Ovary (tissue), 3 donors: ENCODE data around the gene GATAD2A.

ENCODE experiments used
- EP300 ChIP-seq: sonication (generic); formaldehyde crosslinking; IDR thresholded peaks from one replicate; pipeline ENCODE4 v1.6.1; 2017; ENCODE audit warnings: antibody characterized with exemption
- TF ChIP-seq, protein P1 (sequence below), 3 donors: fragments of 450-650 bp in 2 of 3; fragments of 200-600 bp in 1 of 3; IDR thresholded peaks; one replicate each; pipeline versions ENCODE4 v1.5.1 to v1.8.0; 2016 to 2022; ENCODE audit warnings: antibody characterized with exemption in 3 of 3, mild to moderate bottlenecking in 1 of 3
- donor health status: DM: no; HTN: no; CAD: no.

DNA sequence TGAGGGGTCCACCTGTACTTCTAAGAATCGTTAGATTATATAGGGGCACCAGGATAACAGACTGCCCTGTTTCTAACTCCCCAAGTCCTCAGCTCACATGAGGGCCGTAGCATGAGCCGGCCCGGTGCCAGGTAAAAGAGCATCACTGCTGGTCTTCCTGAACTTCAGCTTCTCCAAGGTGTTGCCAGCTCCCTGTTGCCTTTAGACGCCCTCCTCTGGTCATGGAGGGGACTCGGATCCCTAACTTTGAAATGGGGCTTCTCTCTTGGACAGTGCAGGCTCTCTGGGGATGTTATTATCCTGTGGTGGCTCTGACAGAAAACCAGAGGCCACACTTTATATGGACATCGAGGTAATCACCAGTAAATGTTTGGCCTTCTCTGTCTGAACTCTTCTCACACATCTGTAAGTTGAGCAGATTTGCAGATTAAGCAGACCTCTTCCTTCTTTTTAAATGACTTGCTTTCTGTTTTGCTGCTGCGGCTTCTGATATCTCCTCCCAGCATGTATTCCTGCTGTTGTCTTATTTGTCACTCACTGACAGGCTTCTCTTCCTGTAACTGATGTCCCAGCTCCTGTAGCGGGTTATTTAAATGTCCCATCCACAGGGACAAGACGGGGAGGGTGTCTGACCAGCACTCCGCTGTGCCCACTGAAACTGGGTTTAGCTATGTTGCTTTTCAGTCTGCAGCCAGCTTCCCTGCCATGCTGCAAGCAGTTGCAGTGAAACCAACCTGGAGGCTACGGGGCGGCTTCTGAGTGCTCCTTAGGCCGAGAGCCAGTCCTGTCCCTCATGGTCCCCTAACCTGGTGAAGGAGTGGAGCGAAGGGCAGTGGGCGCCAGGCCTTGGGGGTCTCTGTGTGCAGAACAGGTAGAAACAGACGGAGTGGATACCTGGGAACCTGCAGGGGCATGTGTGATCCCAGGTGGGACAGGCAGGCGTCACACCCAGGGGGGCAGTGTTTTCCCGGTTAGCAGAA, 70.7 kb downstream of the GATAD2A start:
- TF ChIP-seq, protein P1, sequence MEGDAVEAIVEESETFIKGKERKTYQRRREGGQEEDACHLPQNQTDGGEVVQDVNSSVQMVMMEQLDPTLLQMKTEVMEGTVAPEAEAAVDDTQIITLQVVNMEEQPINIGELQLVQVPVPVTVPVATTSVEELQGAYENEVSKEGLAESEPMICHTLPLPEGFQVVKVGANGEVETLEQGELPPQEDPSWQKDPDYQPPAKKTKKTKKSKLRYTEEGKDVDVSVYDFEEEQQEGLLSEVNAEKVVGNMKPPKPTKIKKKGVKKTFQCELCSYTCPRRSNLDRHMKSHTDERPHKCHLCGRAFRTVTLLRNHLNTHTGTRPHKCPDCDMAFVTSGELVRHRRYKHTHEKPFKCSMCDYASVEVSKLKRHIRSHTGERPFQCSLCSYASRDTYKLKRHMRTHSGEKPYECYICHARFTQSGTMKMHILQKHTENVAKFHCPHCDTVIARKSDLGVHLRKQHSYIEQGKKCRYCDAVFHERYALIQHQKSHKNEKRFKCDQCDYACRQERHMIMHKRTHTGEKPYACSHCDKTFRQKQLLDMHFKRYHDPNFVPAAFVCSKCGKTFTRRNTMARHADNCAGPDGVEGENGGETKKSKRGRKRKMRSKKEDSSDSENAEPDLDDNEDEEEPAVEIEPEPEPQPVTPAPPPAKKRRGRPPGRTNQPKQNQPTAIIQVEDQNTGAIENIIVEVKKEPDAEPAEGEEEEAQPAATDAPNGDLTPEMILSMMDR (IDR thresholded peaks at IDR 0.05) = no peak
- no peak for TF ChIP-seq EP300
